Measurements from ENCODE around the gene NEDD4.
"Not testable (repeated sequence)": the region's sequence is repeated elsewhere in the genome, so short reads cannot be mapped to it uniquely, and the experiment has no call there.

The NEDD4 gene

GRCh38 chr15:55891196-55891595 lies 102.2 kb downstream of the NEDD4 start:
- no peak for DNase-seq

GRCh38 chr15:55884223-55884622 lies 109.2 kb downstream of the NEDD4 start:
- DNase-seq = no peak

DNA sequence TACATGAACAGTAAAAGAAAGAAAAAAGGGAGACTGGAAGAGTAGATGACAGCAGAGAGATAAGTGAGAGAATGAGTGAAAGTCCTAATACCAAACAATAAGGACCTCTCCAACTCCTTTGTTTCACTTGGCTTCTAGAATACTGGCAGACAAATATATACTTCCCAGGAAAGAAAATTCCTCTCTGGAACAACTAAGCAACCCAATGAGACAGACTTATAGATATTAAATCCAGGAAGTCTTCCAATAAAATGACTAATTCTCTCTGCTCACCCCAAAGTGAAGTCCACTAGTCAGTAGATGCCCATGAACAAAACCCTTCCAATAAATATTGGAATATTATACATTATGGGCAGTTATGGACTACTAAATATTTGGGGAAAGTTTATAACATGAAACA lies 114.2 kb downstream of the NEDD4 start:
- no peak for DNase-seq

DNA sequence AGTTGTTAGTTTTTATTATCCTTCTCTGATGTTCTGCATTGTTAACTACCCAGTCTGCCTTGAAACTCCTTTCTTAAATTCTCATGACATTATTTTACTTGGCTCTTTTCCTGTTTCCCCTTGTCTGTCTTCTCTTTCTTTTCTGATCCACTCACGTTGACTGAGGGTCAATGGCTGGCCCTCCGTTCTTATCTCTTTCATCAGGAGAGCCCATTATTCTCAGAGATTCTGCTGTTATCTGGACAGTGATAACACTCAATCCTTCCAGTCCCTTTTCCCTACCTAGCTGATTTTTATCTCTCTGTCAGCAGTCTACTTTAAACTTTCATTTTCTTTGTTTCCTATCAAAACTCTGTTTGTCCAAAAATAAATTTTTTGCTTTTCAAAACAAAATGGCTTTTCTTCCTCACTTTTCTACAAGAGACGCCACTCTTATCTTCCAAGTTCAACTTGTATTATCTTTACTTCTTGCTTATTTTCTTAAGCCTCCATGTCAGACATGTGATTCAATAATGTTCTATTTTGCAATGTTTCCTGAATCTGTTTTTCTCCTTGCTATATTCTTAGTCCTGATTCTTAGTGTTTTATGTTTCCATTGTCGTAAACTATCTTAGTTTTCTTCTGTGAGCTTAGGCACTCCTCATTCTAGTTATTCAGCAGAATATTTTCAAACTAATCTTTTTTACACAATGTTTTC lies 120.2 kb downstream of the NEDD4 start:
- no peak for DNase-seq

- DNase-seq = no peak
Measured at GRCh38 chr15:55872471-55872870, 120.9 kb downstream of the NEDD4 start.

DNA sequence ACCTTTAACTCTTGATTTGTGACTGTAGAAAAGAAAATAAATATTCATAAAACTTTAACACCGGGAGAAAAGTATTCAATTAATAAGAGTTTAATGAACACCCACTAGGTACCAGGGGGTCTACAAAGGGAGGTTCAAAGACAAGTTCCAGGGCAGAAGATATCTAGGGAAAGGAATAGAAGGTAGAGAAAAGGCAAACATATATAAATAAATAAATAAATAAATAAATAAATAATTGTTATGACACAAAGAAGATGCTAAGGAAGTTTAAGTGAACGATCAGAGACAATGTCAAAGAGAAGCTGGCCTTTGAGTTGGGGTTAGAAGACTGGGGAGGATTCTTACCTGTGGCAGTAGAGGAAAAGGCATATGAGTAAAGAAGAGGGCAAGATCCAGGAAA lies 123.8 kb downstream of the NEDD4 start:
- no peak for DNase-seq

DNA sequence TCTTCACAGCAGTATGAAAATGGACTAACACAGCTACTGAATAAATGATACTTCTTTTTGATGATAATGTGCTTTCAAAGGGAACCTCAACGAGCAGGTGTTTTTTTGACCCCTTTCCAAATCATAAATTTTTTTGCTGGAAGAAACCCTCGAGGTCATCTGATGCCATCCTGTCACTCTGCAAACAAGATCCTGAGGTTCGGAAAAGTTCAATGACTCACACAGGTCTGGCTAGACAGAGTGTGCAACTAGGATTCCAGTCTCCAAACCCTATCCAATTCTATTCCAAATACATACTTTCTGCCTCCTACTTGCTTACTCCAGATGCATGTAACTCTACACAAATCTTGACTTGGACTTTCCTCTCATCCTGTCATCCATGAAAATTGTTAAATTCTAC lies 124.7 kb downstream of the NEDD4 start:
- no peak for DNase-seq

DNA sequence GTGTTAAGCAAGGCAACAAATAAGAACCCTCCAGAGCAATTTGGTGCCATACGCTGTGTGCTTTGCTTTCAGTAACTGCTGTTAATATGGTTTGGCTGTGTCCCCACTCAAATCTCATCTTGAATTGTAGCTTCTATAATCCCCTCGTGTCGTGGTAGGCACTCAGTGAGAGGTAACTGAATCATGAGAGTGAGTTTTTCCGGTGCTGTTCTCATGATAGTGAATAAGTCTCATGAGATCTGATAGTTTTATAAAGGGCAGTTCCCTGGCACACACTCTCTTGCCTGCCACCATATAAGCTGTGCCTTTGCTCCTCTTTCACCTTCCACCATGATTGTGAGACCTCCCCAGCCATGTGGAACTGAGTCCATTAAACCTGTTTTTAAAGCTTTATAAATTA lies 125.1 kb downstream of the NEDD4 start:
- not testable (repeated sequence) for DNase-seq

DNA sequence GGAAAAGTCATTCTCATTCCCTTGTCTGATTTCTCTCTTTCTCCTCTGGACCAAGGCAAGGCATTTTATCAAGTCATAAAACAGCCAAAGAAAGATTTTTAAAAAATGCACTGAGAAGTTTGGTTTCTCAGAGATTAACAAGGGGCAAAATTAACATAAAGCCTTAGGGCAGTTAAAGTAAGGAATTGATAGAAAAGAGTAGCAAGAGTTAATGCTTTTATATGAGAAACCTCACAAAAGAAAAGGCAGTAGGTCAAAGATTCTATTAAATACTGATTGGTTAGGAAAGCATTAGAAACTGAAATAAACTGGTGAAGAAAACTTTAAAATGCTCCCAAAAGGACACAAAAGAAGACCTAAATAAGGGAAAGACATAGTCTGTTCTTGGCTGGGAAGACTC lies 129.5 kb downstream of the NEDD4 start:
- DNase-seq = no peak

GRCh38 chr15:55861115-55861514 lies 132.3 kb downstream of the NEDD4 start:
- no peak for DNase-seq

- no peak for DNase-seq
Measured at GRCh38 chr15:55860468-55860867, 132.9 kb downstream of the NEDD4 start.

DNA sequence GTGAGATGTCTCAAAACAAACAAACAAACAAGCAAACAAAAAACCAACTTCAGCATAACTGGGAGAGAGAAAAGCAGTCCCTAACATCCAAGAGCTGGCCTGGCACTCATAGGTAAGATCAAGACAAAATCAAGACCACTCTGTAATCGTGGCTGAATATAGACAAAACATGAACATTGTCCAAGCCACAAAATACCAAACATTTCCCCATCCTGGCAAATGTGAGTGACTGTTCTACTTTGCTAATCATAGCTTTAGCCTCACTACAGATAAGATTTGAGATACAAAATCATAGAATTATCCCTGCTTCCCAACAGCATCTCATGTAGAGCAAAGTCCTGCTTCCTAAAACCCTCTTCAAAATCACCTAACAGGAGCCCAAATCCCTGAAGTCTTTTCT lies 133.7 kb downstream of the NEDD4 start:
- DNase-seq = no peak

- DNase-seq = no peak
Measured at GRCh38 chr15:55858661-55859060, 134.8 kb downstream of the NEDD4 start.

DNA sequence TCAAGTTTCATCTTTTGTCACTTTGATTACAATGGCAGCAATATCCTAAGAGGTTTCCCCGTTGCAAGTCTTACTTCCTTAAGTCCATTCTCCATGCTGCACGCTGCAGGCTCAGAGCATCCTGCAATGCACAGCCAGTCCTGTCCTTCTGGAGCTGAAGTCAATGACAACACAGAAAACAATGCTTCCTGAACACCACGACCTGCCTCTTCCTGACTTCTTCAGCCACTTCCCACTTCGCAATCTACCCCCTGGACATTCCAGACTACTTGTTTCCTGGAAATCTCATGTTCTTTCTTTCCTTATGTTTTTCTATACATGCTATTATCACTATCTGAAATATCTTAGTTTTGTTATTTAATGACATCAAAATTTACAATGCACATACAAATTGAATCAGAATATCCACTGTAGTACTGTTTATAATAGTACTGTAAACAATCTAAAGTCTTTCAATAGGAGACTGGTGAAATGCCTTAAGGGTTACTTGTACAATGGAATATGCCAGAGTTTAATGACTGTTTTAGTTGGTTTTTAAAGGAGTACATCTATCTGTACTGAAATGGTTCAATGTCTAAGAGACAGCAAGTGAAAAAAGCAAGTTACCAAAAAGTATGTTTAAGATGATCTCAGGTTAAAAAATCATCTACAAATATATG lies 136.8 kb downstream of the NEDD4 start:
- no peak for DNase-seq

DNA sequence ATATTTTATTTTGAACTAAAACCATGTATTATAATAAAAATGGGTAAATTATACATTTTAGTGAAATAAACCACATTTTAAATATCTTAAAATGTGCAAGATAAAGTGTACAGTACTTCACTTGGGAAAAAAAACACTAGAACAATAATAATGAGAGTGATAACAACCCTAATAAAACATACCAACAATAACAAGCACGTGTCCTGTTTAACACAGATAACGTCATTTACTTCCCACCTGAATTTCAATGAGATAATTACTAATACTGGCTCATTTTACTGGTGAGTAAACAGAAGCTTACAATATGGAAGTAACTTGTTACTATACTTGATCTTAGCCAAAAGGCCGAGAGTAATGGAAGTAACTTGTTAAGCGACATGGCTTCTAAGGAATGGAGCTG lies 140.3 kb downstream of the NEDD4 start:
- no peak for DNase-seq

- peak; percentile 42 for DNase-seq
Measured at GRCh38 chr15:55846116-55846707, 147.2 kb downstream of the NEDD4 start.

- DNase-seq = not testable (repeated sequence)
Measured at GRCh38 chr15:55842897-55843296, 150.5 kb downstream of the NEDD4 start.

DNA sequence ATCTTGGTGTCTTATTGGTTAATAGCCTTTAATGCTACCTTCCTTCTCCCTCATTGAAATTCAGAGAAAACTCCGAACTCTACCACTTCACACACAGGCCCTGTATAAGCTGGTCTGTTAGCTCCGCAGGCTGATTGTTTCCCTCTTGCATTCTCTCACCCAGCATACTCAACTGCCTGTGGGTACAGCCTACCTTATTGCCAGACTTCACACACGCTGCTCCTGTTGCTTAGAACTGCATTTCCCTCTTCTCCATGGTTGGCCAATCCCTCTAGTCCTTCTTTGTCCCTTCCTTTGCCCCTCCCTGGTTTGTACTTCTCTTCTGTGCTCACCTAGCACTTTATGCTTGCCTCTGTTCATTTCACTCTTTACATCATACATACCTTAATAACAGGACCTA lies 157.5 kb downstream of the NEDD4 start:
- no peak for DNase-seq

- no peak for DNase-seq
Measured at GRCh38 chr15:55834331-55834730, 159.1 kb downstream of the NEDD4 start.

GRCh38 chr15:55829826-55830225 lies 163.6 kb downstream of the NEDD4 start:
- DNase-seq = no peak

GRCh38 chr15:55827955-55828354 lies 165.5 kb downstream of the NEDD4 start:
- no peak for DNase-seq

DNA sequence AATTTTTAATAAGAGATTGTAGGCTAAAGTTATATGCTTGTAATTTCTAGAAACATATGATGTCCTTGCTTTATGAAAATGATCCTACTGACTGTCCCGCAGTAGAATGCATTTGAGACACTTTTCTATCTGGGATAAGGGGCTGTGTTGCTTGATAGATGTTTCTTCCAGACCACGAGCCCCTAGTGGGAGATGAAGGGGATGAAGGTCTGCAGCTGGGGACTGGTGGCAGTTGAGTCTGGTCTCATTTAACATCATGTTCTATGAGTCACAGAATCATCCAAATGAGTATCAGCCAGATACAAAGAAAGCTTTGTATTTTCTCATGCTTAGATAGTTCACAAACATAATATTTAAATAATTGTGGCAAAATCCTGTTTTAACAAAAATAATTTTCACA lies 166.2 kb downstream of the NEDD4 start:
- DNase-seq = no peak

GRCh38 chr15:55824857-55825613 lies 168.4 kb downstream of the NEDD4 start:
- DNase-seq = no peak
